Measurements from ENCODE around the gene WWP2.
"Not testable (repeated sequence)": the region's sequence is repeated elsewhere in the genome, so short reads cannot be mapped to it uniquely, and the experiment has no call there.

The WWP2 gene

GRCh38 chr16:69938981-69939820 is 177.1 kb downstream of the WWP2 start:
- Mint-ChIP-seq H3K27me3 (no peaks in the 10 kb centered on the region), H3K9me3 (no peaks in the 10 kb centered on the region), H3K27ac (no peak overlapping the region), H3K36me3 (peaks cover 1% of the 10 kb centered on the region), H3K4me1 (no peaks in the 10 kb centered on the region), H3K4me3 (no peak overlapping the region)

GRCh38 chr16:69939821-69940585 is 177.9 kb downstream of the WWP2 start:
- Mint-ChIP-seq H3K9me3 (no peaks in the 10 kb centered on the region), H3K36me3 (peaks cover 1% of the 10 kb centered on the region), H3K27ac (no peak overlapping the region), H3K27me3 (no peaks in the 10 kb centered on the region), H3K4me3 (no peak overlapping the region), H3K4me1 (no peaks in the 10 kb centered on the region)

GRCh38 chr16:69940676-69941075 is 178.5 kb downstream of the WWP2 start:
- Mint-ChIP-seq H3K9me3 (no peaks in the 10 kb centered on the region), H3K4me1 (no peaks in the 10 kb centered on the region), H3K27me3 (no peaks in the 10 kb centered on the region), H3K27ac (no peak overlapping the region), H3K4me3 (no peak overlapping the region), H3K36me3 (peaks cover 1% of the 10 kb centered on the region)

- no peaks in the 10 kb centered on the region for H3K9me3 Mint-ChIP-seq
- H3K27me3 Mint-ChIP-seq = no peaks in the 10 kb centered on the region
- no peaks in the 10 kb centered on the region for H3K4me1 Mint-ChIP-seq
- H3K4me3 Mint-ChIP-seq = no peak overlapping the region
- no peaks in the 10 kb centered on the region for H3K36me3 Mint-ChIP-seq
- H3K27ac Mint-ChIP-seq = no peak overlapping the region
Measured at GRCh38 chr16:69941251-69942098, 179.3 kb downstream of the WWP2 start.

- Mint-ChIP-seq H3K9me3 (no peaks in the 10 kb centered on the region), H3K36me3 (no peaks in the 10 kb centered on the region), H3K27ac (no peak overlapping the region), H3K27me3 (no peaks in the 10 kb centered on the region), H3K4me3 (no peak overlapping the region), H3K4me1 (no peaks in the 10 kb centered on the region)
Measured at GRCh38 chr16:69942099-69942491, 180.0 kb downstream of the WWP2 start.

- Mint-ChIP-seq H3K4me3 (no peak overlapping the region), H3K27ac (no peak overlapping the region), H3K4me1 (no peaks in the 10 kb centered on the region), H3K27me3 (no peaks in the 10 kb centered on the region), H3K36me3 (no peaks in the 10 kb centered on the region), H3K9me3 (no peaks in the 10 kb centered on the region)
Measured at GRCh38 chr16:69942627-69943170, 180.6 kb downstream of the WWP2 start.

- not testable (repeated sequence) for H3K9me3 Mint-ChIP-seq, H3K36me3 Mint-ChIP-seq, H3K27ac Mint-ChIP-seq, H3K4me1 Mint-ChIP-seq, H3K27me3 Mint-ChIP-seq, H3K4me3 Mint-ChIP-seq
Measured at GRCh38 chr16:69943241-69944036, 181.3 kb downstream of the WWP2 start.

- not testable (repeated sequence) for H3K36me3 Mint-ChIP-seq, H3K27ac Mint-ChIP-seq, H3K4me3 Mint-ChIP-seq, H3K9me3 Mint-ChIP-seq, H3K4me1 Mint-ChIP-seq, H3K27me3 Mint-ChIP-seq
Measured at GRCh38 chr16:69950411-69950810, 188.3 kb downstream of the WWP2 start.

GRCh38 chr16:69951017-69951671 is 189.0 kb downstream of the WWP2 start, which contains the start of gene CLEC18A:
Gene CLEC18A (plus strand): TSS chr16:69951334. CDS start chr16:69951367, 33 bp downstream.
- H3K36me3 Mint-ChIP-seq, H3K27ac Mint-ChIP-seq, H3K4me3 Mint-ChIP-seq, H3K27me3 Mint-ChIP-seq, H3K9me3 Mint-ChIP-seq, H3K4me1 Mint-ChIP-seq: not testable (repeated sequence)

GRCh38 chr16:69951672-69952031 is 189.5 kb downstream of the WWP2 start:
- not testable (repeated sequence) for H3K4me1 Mint-ChIP-seq, H3K4me3 Mint-ChIP-seq, H3K27me3 Mint-ChIP-seq, H3K9me3 Mint-ChIP-seq, H3K36me3 Mint-ChIP-seq, H3K27ac Mint-ChIP-seq

- H3K36me3 Mint-ChIP-seq, H3K4me3 Mint-ChIP-seq, H3K9me3 Mint-ChIP-seq, H3K27ac Mint-ChIP-seq, H3K4me1 Mint-ChIP-seq, H3K27me3 Mint-ChIP-seq: not testable (repeated sequence)
Measured at GRCh38 chr16:69952116-69952515, 190.0 kb downstream of the WWP2 start.

GRCh38 chr16:69952572-69953355 is 190.6 kb downstream of the WWP2 start:
- not testable (repeated sequence) for H3K27ac Mint-ChIP-seq, H3K27me3 Mint-ChIP-seq, H3K9me3 Mint-ChIP-seq, H3K36me3 Mint-ChIP-seq, H3K4me1 Mint-ChIP-seq, H3K4me3 Mint-ChIP-seq

GRCh38 chr16:69954241-69954640 is 192.1 kb downstream of the WWP2 start:
- H3K27me3 Mint-ChIP-seq, H3K4me3 Mint-ChIP-seq, H3K4me1 Mint-ChIP-seq, H3K27ac Mint-ChIP-seq, H3K36me3 Mint-ChIP-seq, H3K9me3 Mint-ChIP-seq: not testable (repeated sequence)

GRCh38 chr16:69963312-69963711 is 201.2 kb downstream of the WWP2 start:
- H3K9me3 Mint-ChIP-seq, H3K27me3 Mint-ChIP-seq, H3K27ac Mint-ChIP-seq, H3K36me3 Mint-ChIP-seq, H3K4me1 Mint-ChIP-seq, H3K4me3 Mint-ChIP-seq: not testable (repeated sequence)

Data from activated naive CD4-positive, alpha-beta T cell treated with anti-CD3 and anti-CD28 coated beads, Interleukin-2, amount 50 U/mL, for 24 hours (primary cell).